ENCODE data around the gene BRSK1.

Gene BRSK1

GRCh38 chr19:55283548-55284377, at the start of gene BRSK1:
BRSK1 (plus strand) TSS chr19:55283997; CDS start chr19:55284443, 446 bp downstream.
- peak; percentile 79 for DNase-seq (ENCODE audit: low spot score)

GRCh38 chr19:55238030-55238429, 45.8 kb upstream of the BRSK1 start:
- DNase-seq (ENCODE audit: low spot score): no peak

GRCh38 chr19:55239004-55239403, 44.8 kb upstream of the BRSK1 start:
- no peak for DNase-seq (ENCODE audit: low spot score)

DNA sequence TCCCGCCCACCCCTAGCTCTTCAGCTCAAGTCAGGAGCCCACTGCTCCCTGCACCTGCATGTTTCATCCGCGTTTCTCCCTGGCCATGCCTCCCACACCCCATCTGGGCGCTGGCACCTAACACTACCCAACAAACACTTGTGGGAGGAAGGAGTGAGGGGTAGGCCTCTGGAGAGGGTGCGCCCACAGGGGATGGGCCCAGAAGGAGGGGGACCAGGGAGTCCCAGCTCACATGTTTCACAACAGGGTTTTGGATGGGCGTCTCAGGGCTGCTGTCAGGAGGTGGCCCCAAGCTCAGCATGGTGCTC, 43.1 kb upstream of the BRSK1 start:
- no peak for DNase-seq (ENCODE audit: low spot score)

- no peak for DNase-seq (ENCODE audit: low spot score)
Measured at GRCh38 chr19:55241143-55241934, 42.5 kb upstream of the BRSK1 start.

DNA sequence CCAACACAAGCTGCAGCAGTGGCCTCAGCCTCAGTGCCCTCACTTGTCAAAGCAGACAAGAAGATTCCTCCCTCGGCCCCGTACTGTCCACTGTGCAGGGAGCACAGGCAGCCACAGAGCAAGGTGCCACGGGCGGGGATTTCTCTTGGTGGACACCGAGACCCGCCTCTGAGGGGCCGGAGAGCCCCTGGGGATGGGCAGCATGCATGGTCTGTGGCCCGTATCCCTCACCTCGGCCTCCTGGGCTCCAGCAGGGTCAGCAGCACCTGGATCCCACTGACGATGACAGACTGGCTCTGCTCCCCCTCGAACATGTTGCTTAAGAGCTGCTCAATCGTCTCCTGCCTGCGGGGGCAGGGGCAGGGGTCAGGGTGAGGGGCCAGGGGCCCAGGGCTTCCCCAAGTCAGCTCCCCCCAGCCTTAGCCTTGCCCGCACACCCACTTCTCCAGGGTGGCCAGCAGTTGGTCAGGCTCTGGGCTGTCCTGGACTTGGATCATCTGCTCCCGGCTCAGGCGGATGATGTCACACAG, 41.8 kb upstream of the BRSK1 start:
- DNase-seq (ENCODE audit: low spot score): no peak

GRCh38 chr19:55242517-55242916, 41.3 kb upstream of the BRSK1 start:
- no peak for DNase-seq (ENCODE audit: low spot score)

DNA sequence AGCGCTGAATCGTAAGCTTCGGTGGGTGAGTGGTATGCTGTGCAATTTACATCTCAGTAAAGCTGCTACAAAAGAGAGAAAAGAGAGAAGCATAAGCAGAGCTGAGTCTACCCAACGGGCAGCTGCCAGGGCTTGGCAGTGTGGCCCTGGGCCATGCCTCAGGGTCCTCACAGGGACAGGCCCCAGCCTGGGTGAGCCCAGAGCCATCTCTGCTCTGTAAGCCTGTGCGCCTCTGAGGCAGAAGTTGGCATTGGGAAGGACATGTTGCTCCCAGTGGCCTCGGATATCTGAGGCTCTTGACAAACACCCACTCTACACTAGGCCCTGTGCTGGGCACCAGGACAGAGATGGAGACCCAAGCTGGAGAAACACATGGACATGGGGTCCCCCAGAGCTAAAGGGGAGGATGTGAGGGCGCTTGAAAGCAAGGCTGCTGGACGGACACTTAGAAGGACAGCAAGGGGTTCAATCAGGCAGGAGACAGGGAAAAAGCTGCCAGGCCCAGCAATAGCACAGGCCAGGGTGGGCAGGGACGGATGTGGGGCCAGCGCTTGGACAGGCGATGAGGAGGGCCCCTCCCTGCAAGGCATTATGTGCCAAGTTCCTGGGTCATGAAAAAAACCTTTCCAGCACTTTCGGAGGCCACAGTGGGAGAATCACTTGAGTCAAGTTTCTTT, 39.7 kb upstream of the BRSK1 start:
- DNase-seq (ENCODE audit: low spot score): no peak

- no peak for DNase-seq (ENCODE audit: low spot score)
Measured at GRCh38 chr19:55245236-55245904, 38.4 kb upstream of the BRSK1 start.

DNA sequence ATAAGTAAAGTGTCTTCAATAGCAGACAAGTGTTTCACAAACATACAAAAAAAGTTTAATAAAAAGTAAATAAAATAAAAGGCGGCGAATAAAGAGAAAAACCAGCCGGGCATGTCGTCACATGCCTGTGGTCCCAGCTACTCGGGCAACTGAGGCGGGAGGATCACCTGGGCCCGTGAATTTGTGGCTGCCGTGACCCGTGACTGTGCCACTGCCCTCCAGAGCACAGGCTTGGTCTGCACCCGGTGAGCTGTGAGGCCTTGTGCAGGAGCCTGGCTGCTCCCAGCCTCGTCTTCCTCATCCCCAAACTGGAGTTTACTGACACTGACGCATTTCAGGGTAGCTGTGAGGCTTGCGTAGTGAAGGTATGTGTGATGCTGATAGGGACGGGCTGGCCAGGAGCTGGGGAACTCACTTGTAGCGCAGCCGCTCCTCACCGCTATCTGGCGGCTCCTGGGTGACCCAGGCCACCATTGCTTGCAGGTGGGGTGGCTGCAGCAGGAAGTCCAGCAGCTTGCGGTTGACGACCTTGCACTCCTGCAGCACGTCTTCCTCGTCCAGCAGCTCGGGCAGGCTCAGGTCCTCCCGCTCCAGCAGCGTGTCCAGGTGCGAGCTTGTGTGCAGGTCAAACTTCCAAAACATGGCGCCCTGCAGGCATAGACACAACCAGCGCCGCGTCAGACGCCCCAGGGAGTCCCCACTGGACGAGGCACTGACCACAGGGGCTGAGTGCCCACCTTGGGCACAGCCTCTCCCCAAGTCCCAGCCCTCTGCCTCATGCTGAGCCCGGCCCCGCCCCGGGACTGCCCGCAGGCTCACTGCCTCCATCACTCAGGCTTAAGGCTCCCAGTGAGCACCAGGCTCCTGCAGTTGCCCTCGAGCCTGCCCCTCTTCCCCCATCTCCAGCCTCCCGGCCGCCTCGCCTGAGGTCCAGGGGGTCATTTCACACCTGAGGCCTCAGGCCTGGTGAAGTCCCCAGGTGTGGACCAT, 37.0 kb upstream of the BRSK1 start:
- DNase-seq (ENCODE audit: low spot score): no peak

- DNase-seq (ENCODE audit: low spot score): no peak
Measured at GRCh38 chr19:55247621-55248099, 36.1 kb upstream of the BRSK1 start.

- no peak for DNase-seq (ENCODE audit: low spot score)
Measured at GRCh38 chr19:55248166-55248675, 35.6 kb upstream of the BRSK1 start.

DNA sequence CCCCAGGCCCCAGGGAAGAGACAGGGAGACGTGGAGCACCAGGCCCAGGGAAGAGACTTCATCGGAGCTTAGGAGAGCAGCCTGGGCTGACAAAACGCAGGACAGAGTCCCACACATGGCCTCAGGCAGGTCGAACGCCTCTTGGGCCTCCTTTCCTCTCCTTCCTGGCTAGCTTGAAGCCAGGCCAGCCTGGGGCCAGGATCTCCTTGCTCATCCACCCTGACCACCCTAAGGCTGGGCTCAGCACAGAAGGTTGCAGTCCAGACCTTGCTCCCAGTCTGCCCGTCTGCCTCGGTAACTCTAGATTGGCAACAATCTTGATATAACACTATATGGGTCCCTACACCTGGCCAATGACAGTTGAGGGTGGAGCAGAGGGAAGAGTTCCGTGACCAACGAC, 35.1 kb upstream of the BRSK1 start:
- DNase-seq (ENCODE audit: low spot score): no peak

- no peak for DNase-seq (ENCODE audit: low spot score)
Measured at GRCh38 chr19:55249841-55250240, 34.0 kb upstream of the BRSK1 start.

- no peak for DNase-seq (ENCODE audit: low spot score)
Measured at GRCh38 chr19:55250262-55251036, 33.3 kb upstream of the BRSK1 start.

GRCh38 chr19:55251341-55252081, 32.3 kb upstream of the BRSK1 start:
- no peak for DNase-seq (ENCODE audit: low spot score)

DNA sequence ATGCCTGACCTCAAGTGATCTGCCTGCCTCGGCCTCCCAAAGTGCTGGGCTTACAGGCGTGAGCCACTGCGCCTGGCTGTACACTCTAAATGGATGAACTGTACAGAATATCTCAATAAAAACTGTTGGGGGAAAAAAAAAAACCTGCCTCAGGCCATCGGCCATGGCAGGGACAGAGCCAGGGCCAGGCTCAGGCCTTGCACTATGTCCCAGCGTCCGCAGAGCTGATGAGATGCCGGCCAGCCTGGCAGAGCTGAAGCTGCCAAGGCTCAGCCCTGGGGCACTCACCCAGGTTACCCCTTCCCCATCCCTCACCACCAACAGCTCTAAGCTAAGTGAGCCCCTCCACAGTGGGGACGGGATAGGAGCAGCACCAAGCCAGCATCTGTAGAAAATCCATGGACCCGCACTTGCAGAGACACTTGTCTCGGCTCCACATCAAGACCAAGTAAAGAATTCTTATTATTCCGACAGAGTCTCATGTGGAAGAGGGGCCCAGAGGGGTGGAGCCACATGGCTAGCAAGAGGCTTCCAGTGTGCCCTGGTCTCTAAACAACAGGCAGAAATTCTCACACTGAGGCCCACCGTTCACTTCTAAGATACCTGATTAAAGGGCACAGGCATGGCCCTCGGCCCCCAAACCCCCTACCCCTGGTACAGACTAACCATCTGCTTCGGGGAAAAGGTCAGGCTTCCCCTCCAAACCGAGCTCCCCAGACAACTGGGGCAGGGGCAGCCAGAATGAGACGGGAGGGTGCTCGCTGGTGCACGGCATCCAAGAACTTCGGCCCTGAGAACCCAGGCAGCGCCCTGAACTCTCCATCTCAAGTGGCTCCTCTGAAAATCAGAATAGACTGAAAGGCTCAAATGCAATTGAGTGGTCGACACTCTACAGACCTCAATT, 30.8 kb upstream of the BRSK1 start:
- DNase-seq (ENCODE audit: low spot score): no peak
